GM12878 (cell line): ENCODE data around the gene DCLRE1B. TPM values are rescaled to one million over a fixed set of nuclear protein-coding genes. Genes with fewer than 3 reads are reported as not detected.

ENCODE experiments used
- ATAC-seq: fragments of 200-7000 bp; cut with Tn5 transposase; 3 replicates; pipeline ENCODE4 v1.9.1; 2020; ENCODE audit warnings: mild to moderate bottlenecking, moderate library complexity
- BruUV-seq: library from RNA; stranded (reverse); fragments of 400-500 nt; replicated peaks from 2 replicates; lab custom pipeline; 2021; lab: Mats Ljungman, UMichigan
- CTCF ChIA-PET: fragments of 300-600 bp; sonication (Branson Sonifier 250); formaldehyde crosslinking; extraction: SDS; loops from one replicate; lab custom pipeline; 2021; ENCODE audit warnings: inconsistent platforms; lab: Yijun Ruan, JAX
- POLR2A ChIA-PET: fragments of 350-600 bp; formaldehyde crosslinking; extraction: SDS; loops from one replicate; lab custom pipeline; 2021; ENCODE audit warnings: inconsistent platforms; lab: Charles Lee
- RAD21 ChIA-PET: fragments of 300-600 bp; sonication (Branson Sonifier 250); formaldehyde crosslinking; loops from one replicate; lab custom pipeline; 2023; ENCODE audit warnings: antibody characterized with exemption; ENCODE audit not compliant: unreplicated experiment; lab: Charles Lee
- SMC1A ChIA-PET: fragments of 300-600 bp; sonication (Branson Sonifier 250); formaldehyde crosslinking; loops from one replicate; lab custom pipeline; 2023; ENCODE audit not compliant: unreplicated experiment, uncharacterized antibody; lab: Charles Lee
- DNase-seq: peaks from one replicate; pipeline ENCODE4 v3.0.0-alpha.2; 2011; ENCODE audit warnings: low read depth, low spot score
- FAIRE-seq: peaks from 3 replicates; lab custom pipeline; 2011; peaks lifted over from hg19 to GRCh38; lab: Jason Lieb, UNC
- H2AFZ ChIP-seq: 2 replicates; pipeline ENCODE4 v1.6.0; 2011; ENCODE audit warnings: low read depth, low read length, control low read depth; ENCODE audit not compliant: control insufficient read depth
- H3K27ac ChIP-seq: 2 replicates; pipeline ENCODE4 v1.5.1; 2011; ENCODE audit warnings: control low read depth; ENCODE audit not compliant: control insufficient read depth, insufficient read depth
- H3K27me3 ChIP-seq, 2 experiments: replicated peaks in 1 of 2; 2 replicates each; pipeline versions ENCODE4 v1.6.0 to v1.6.1; 2011; ENCODE audit warnings: low read length in 1 of 2; ENCODE audit not compliant: control insufficient read depth in 2 of 2, insufficient read depth in 2 of 2
- H3K36me3 ChIP-seq, 2 experiments: 2 replicates each; pipeline ENCODE4 v1.5.1; 2011; ENCODE audit warnings: low read length in 1 of 2; ENCODE audit not compliant: control insufficient read depth in 2 of 2, insufficient read depth in 2 of 2
- H3K4me1 ChIP-seq: 2 replicates; pipeline ENCODE4 v1.6.1; 2011; ENCODE audit warnings: mild to moderate bottlenecking, low read length, moderate library complexity, mixed read lengths; ENCODE audit not compliant: control insufficient read depth, insufficient read depth
- H3K4me2 ChIP-seq: 2 replicates; pipeline ENCODE4 v1.6.0; 2011; ENCODE audit warnings: control low read depth; ENCODE audit not compliant: control insufficient read depth, insufficient read depth
- H3K4me3 ChIP-seq: fragments of 200-600 bp; sonication (generic); 2 replicates; pipeline ENCODE4 v1.5.1; 2016
- H3K79me2 ChIP-seq: 2 replicates; pipeline ENCODE4 v1.6.0; 2011; ENCODE audit warnings: low read length; ENCODE audit not compliant: control insufficient read depth, insufficient read depth
- H3K9ac ChIP-seq: 2 replicates; pipeline ENCODE4 v1.8.0; 2011; ENCODE audit warnings: low read length, control low read depth, mixed read lengths; ENCODE audit not compliant: control insufficient read depth, insufficient read depth
- H3K9me3 ChIP-seq: replicated peaks from 3 replicates; pipeline ENCODE4 v1.5.1; 2011; ENCODE audit warnings: mild to moderate bottlenecking, low read length; ENCODE audit not compliant: control insufficient read depth, insufficient read depth
- H4K20me1 ChIP-seq: 2 replicates; pipeline ENCODE4 v1.6.0; 2011; ENCODE audit not compliant: control insufficient read depth, insufficient read depth
- DPF2 ChIP-seq: fragments of 450-650 bp; IDR thresholded peaks from 2 replicates; pipeline ENCODE4 v1.6.1; 2017; ENCODE audit warnings: mild to moderate bottlenecking
- GABPA ChIP-seq: IDR thresholded peaks from 2 replicates; pipeline ENCODE4 v1.6.1; 2014; ENCODE audit warnings: antibody characterized with exemption, low read depth, mild to moderate bottlenecking, inconsistent platforms
- HDAC6 ChIP-seq: fragments of 200-600 bp; sonication (generic); IDR thresholded peaks from one replicate; pipeline ENCODE4 v1.8.0; 2017; ENCODE audit warnings: antibody characterized with exemption; ENCODE audit not compliant: unreplicated experiment
- KLF5 ChIP-seq: fragments of 450-650 bp; IDR thresholded peaks from 2 replicates; pipeline ENCODE4 v1.6.1; 2014; ENCODE audit warnings: mild to moderate bottlenecking; ENCODE audit not compliant: partially characterized antibody
- NFYA ChIP-seq: IDR thresholded peaks from 2 replicates; pipeline ENCODE4 v1.6.1; 2011; ENCODE audit warnings: low read depth, mild to moderate bottlenecking, low read length, improper control_type of control experiment, borderline replicate concordance
- PAX5 ChIP-seq: IDR thresholded peaks from 2 replicates; pipeline ENCODE4 v1.6.1; 2011; ENCODE audit warnings: low read depth, low read length, borderline replicate concordance
- SREBF1 ChIP-seq: IDR thresholded peaks from 2 replicates; pipeline ENCODE4 v1.6.1; 2012; ENCODE audit warnings: mild to moderate bottlenecking, low read length
- SUZ12 ChIP-seq: fragments of 200-600 bp; sonication (generic); IDR thresholded peaks from one replicate; pipeline ENCODE4 v1.6.1; 2018; ENCODE audit warnings: antibody characterized with exemption, mild to moderate bottlenecking; ENCODE audit not compliant: unreplicated experiment
- ZSCAN29 ChIP-seq: fragments of 450-650 bp; IDR thresholded peaks from 2 replicates; pipeline ENCODE4 v1.6.1; 2017; ENCODE audit warnings: mild to moderate bottlenecking, moderate library complexity
- WGBS: methylation state at CpG from one replicate; pipeline ENCODE4 v1.1.6; 2016; ENCODE audit warnings: low lambda C conversion rate; ENCODE audit not compliant: insufficient replicate concordance, insufficient coverage; ENCODE audit errors: missing lambda C conversion rate; 5-methylcytosine and 5-hydroxymethylcytosine counted together
- in situ Hi-C: fragments of 300-500 bp; cut with MboI; formaldehyde crosslinking; loops from 9 replicates; pipeline ENCODE4 v1.14.3; 2018; ENCODE audit warnings: mixed read lengths
- intact Hi-C: fragments of 100-400 bp; cut with micrococcal nuclease; formaldehyde crosslinking; loops from one replicate; pipeline ENCODE4 v1.14.2; 2022; ENCODE audit not compliant: unreplicated experiment
- polyA plus RNA-seq, 11 experiments: library from polyadenylated mRNA; depleted of rRNA in 4 of 11; unstranded in 6 of 11; stranded (reverse) in 5 of 11; fragments of >200 nt; fragmentation: Nextera tagmentation in 4 of 11; fragmentation: Illumina TruSeq in 1 of 11; extraction: Ambion mirVana in 4 of 11; extraction: Trizol in 1 of 11; gene quantifications; 1 replicate in 1 of 11; 2 replicates in 10 of 11; pipeline versions ENCODE4 v1.2.1 to v1.2.3, GENCODE V29; 2011 to 2016; ENCODE audit warnings: inconsistent platforms in 2 of 11, missing spikeins in 2 of 11, low read depth in 1 of 11
- total RNA-seq, 4 experiments: library from RNA; depleted of rRNA in 3 of 4; stranded (reverse); fragments of >200 nt in 3 of 4; fragmentation: Illumina TruSeq in 1 of 4; extraction: Trizol in 1 of 4; gene quantifications; 2 replicates each; pipeline versions ENCODE4 v1.2.1 to v1.2.3, GENCODE V29; 2013 to 2021
- TF ChIP-seq, protein P1 (sequence below): IDR thresholded peaks from 2 replicates; pipeline ENCODE4 v1.6.1; 2012; ENCODE audit warnings: low read depth, low read length, improper control_type of control experiment
- TF ChIP-seq, protein P2 (sequence below): fragments of 450-650 bp; IDR thresholded peaks from 2 replicates; pipeline ENCODE4 v1.6.1; 2017; ENCODE audit warnings: mild to moderate bottlenecking, moderate library complexity

The DCLRE1B gene
- total and polyA plus RNA-seq, 10 of the 15 experiments (the other 5 are each of a cell fraction or from before 2014, with no cell fraction given), result 5.4 to 18.3 (median 13.4) TPM

GRCh38 chr1:113876176-113876575 is 28.9 kb upstream of the DCLRE1B start:
- POLR2A ChIA-PET, result interaction anchor here (0.7 to 10.4 kb wide), 7 partner anchors 9 to 71 kb away, joined by 3 to 111 read pairs (median 4); partner anchors contain the start of gene AP4B1
- in situ Hi-C loops (no loop called here), intact Hi-C loops (no loop called here)
- Histone ChIP-seq H3K4me2 (no peak overlapping the region), H3K27me3 (no peaks in the 10 kb centered on the region), H4K20me1 (no peaks in the 10 kb centered on the region), H2AFZ (no peak overlapping the region), H3K4me3 (no peak overlapping the region), H3K9ac (no peak overlapping the region), H3K4me1 (peaks cover 60% of the 10 kb centered on the region), H3K79me2 (peaks cover 4% of the 10 kb centered on the region), H3K9me3 (no peaks in the 10 kb centered on the region), H3K36me3 (no peaks in the 10 kb centered on the region), H3K27ac (no peak overlapping the region)
- RAD21 ChIA-PET, result interaction anchor here (1.1 to 9.7 kb wide), 10 partner anchors 9 to 116 kb away, joined by 3 to 189 read pairs (median 4); partner anchors contain the start of genes AP4B1, DCLRE1B and HIPK1
- FAIRE-seq (no peak), ATAC-seq (no peak), DNase-seq (no peak)
- WGBS, result 94% methylated on average over 5 of the region's 5 CpGs
- SMC1A ChIA-PET, result interaction anchor here (1.0 to 15.2 kb wide), 9 partner anchors 9 to 91 kb away, joined by 3 to 396 read pairs (median 4); partner anchors contain the start of genes AP4B1, DCLRE1B and HIPK1
- BruUV-seq, result no TSS peak
- TF ChIP-seq, protein P1, sequence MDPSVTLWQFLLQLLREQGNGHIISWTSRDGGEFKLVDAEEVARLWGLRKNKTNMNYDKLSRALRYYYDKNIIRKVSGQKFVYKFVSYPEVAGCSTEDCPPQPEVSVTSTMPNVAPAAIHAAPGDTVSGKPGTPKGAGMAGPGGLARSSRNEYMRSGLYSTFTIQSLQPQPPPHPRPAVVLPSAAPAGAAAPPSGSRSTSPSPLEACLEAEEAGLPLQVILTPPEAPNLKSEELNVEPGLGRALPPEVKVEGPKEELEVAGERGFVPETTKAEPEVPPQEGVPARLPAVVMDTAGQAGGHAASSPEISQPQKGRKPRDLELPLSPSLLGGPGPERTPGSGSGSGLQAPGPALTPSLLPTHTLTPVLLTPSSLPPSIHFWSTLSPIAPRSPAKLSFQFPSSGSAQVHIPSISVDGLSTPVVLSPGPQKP, result no peak
- TF ChIP-seq SREBF1 (no peak), KLF5 (no peak), NFYA (no peak), HDAC6 (no peak), GABPA (no peak), ZSCAN29 (no peak), DPF2 (no peak), SUZ12 (no peak), PAX5 (no peak)
- TF ChIP-seq, protein P2, sequence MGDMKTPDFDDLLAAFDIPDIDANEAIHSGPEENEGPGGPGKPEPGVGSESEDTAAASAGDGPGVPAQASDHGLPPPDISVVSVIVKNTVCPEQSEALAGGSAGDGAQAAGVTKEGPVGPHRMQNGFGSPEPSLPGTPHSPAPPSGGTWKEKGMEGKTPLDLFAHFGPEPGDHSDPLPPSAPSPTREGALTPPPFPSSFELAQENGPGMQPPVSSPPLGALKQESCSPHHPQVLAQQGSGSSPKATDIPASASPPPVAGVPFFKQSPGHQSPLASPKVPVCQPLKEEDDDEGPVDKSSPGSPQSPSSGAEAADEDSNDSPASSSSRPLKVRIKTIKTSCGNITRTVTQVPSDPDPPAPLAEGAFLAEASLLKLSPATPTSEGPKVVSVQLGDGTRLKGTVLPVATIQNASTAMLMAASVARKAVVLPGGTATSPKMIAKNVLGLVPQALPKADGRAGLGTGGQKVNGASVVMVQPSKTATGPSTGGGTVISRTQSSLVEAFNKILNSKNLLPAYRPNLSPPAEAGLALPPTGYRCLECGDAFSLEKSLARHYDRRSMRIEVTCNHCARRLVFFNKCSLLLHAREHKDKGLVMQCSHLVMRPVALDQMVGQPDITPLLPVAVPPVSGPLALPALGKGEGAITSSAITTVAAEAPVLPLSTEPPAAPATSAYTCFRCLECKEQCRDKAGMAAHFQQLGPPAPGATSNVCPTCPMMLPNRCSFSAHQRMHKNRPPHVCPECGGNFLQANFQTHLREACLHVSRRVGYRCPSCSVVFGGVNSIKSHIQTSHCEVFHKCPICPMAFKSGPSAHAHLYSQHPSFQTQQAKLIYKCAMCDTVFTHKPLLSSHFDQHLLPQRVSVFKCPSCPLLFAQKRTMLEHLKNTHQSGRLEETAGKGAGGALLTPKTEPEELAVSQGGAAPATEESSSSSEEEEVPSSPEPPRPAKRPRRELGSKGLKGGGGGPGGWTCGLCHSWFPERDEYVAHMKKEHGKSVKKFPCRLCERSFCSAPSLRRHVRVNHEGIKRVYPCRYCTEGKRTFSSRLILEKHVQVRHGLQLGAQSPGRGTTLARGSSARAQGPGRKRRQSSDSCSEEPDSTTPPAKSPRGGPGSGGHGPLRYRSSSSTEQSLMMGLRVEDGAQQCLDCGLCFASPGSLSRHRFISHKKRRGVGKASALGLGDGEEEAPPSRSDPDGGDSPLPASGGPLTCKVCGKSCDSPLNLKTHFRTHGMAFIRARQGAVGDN, result no peak
- CTCF ChIA-PET, result interaction anchor here (0.9 to 3.5 kb wide), 7 partner anchors 10 to 71 kb away, joined by 3 to 38 read pairs (median 6); partner anchors contain the start of genes AP4B1, DCLRE1B and HIPK1
